GM18873 (cell line): Measurements from ENCODE around the gene ADAM19.

Experiments used
- ATAC-seq: cut with Tn5 transposase; IDR thresholded peaks from one replicate; pipeline ENCODE4 v1.9.1; 2021; ENCODE audit warnings: mild to moderate bottlenecking, moderate library complexity, moderate number of reproducible peaks; ENCODE audit not compliant: unreplicated experiment, low FRiP score

The ADAM19 gene

DNA sequence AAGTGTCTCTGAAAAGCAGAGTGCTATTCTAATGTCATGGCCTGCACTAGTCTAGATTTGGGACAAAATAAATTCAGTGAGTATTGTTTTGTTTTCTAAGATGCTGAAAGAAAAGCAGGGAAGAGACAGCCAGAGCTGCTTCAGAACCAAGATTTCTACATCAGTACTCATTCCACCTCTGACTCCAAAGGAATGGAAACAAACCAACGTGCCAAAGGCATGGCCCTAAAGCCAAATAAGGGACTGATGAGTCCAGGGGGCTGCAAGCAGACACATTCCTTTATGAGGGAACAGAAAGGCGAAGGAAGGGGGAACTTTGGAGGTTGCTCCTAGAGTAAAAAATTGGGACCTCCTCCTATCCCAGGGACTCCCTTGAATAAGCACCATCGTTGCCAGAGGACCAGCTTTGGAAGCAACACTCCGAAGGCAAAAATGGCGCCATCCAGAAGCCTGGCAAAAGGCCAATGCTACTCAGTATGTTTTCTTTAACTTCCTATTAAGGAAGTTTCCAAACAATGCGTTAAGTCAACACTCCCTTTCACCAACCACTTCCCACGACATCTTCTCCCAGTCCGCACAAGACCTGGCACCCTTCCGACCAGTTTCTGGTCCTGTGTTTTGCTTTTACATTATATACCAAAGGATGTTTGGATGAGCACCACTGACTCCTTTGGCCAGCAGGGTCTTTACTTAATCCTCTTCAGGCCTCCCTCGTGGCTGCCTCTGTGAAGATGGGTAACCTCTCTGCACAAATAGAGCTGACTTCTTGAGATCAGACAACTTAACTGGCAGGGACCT, 31.6 kb downstream of the ADAM19 start:
- no peak for ATAC-seq

- no peak for ATAC-seq
Measured at GRCh38 chr5:157542282-157543000, 33.1 kb downstream of the ADAM19 start.

- ATAC-seq = no peak
Measured at GRCh38 chr5:157541447-157542118, 34.0 kb downstream of the ADAM19 start.

DNA sequence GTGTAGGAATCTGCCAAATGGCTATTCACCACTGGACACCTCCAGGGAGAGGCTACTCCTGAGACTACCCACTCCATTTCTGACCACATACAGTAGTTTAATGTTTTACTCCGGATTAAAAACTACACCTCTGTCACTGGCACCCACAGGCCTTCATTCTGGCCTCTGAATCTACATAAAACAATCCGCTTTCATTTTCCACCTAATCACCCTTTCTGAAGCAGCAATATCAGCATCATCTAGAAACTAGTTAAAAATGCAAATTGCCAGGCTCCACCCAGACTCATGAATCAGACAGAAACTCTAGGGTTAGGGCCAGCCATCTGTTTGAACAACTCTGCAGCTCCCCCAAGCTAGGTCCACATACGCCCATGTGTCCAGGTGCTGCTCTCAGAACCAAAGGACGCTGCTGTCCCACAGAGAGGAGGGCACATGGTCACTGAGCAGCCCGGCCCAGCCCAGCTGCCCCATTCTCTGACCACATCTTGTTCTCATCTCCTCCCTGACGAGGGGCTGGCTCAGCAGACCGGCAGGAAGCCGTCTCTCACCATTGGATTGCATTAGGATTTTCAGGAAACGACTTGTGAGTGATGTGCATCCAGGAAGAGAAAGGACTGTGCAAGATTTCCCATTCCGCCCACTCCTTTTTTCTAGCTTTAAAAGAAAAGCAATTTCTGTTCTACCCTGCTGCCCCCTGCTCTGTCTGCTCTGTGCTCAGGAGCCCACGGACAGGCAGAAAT, 34.7 kb downstream of the ADAM19 start:
- peak; percentile 97 for ATAC-seq

DNA sequence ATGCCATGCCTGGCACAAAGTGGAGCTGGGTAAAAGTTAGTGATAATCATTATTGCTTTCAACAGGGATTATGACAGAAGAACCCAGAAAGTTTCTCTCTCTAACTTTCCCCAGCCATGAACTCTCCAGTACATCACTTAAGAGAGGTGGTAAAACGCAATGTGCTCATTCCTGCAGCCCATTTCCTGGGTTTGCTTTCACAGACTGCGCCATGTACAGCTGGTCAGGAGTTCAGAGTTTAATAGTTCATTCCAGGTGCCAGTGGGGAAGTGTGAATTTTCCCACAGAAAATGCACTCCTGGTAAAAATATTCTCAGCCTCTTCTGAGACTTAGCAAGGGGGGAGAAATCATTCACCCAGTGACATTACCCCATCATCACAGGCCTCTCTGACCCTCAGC, 35.5 kb downstream of the ADAM19 start:
- no peak for ATAC-seq

DNA sequence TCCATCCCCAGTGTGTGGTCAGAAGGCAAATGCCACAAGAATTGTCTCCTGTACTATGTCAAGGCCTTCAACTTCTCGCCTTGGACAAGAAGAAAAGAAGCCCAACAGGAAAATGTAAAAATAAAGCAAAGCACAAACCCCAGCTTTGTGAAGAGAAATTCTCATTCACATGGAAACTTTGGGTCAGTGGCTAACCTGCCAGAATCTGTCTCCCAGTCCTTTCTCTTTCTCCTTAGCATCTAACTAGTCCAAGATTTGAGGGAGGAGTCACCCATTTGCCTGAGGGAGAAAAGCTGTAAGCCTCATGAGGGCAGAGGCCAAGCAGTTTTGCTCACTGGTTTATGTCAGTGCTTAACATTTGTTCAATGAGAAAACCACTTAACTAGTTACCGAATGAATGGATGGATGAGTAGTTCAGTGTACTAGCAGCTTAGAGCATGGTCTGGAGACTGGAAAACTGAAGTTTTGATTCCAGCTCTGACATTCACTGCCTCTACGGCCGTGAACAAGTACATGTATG, 36.0 kb downstream of the ADAM19 start:
- no peak for ATAC-seq

DNA sequence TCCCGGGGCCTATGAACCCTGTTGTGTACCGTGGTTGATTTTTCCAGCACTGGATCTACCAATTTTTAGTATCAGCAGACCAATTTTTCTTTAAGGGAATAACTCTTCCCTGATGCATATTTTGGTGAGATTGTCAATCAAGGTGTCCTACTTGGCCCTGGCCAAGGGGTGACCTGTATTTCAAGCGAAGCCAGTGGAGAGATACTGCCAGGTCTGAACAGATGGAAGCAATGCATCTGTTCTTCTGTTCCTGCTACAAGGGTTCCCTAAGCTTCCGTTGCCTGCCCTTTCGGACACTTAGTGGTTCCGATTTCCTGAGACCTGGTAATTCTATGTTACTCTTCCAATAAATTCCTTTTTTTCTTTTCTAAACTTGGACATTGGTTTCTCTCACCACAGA, 37.3 kb downstream of the ADAM19 start:
- ATAC-seq = no peak

- ATAC-seq = no peak
Measured at GRCh38 chr5:157535042-157535865, 40.3 kb downstream of the ADAM19 start.

DNA sequence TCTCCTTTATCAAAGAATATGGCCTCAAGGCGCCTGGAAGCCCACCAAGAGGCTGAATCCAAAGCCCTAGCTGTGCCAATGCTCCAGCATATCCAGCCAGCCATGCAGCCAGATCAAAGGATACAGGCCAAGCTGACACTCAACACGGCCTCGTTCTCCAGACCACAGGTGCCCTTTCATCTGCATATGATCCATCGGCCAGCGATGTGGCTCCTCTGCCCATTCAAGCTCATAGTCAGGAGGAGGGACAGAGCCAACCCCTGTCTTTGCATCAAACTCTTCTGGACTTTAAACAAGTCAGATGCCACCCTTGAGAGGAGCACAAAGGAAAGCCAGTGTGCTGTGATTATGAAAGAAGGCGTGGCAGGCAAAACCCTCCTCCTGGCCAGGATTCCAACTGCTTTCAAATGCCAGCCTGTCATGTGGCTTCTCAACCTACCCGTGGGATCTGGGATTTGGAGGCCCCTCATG, 42.5 kb downstream of the ADAM19 start:
- no peak for ATAC-seq

- no peak for ATAC-seq
Measured at GRCh38 chr5:157532022-157532421, 43.6 kb downstream of the ADAM19 start.

DNA sequence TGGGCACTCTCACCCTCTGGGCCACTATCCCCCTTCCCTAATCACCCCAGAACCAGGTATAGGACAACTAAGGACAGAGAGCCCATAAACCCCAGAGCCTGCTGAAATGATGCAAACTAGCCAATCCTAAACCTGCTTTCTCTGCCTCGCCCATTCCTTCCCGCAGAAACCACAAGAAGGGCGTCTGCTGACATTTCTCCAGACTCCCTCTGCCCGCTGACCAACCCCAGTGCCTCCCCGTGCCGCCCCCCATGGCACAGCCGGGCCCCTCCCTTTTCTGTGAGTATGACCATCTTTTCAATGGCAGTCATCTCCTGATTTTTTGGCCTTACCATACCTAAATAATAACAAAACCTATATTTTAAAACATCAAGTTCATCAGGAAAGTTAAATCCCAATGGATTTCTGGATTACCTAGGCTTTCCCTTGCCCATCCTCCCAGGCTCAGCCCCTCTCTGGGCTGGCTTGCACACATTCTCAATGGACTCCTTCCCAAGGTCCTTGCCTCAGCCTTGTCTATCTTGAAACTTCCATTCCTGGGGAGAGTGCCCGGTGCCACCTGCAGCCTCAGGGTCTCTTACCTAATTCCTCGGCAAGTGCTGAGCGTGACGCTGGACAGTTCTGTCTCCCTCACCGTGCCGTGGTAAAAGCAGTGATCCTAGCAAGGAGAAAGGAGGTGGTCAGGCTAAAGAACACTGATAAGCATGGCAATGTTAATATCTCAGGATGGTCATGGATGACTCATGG, 45.2 kb downstream of the ADAM19 start:
- ATAC-seq = no peak

GRCh38 chr5:157529002-157529401, 46.6 kb downstream of the ADAM19 start:
- ATAC-seq = no peak

DNA sequence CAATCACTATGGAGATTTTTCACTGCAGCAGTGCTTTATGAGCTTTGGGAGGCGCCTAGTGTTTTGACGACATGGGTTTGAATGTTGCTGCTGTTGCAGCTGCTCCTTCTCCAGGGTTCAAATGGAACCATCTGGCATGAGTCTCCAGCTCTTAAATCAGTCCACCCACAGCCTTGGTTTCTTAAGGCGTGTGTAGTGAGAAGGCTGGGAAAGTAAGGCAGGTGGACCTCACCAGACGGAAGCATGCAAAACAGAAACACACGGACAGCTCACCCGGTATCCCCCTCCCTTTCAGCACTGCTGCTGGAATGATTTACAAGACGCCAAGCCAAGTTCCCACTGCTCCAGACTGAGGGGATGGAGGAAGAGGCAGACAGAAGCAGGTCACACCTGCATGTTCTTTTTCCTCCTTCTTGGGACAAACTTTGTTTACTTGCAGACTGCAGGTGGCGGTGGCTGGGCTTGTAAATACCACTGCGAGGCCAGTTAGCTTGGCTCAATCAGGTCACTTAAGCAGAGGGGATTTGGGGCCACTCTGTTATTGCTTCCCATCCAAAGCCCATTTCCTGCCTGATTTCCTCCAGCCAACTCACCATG, 47.4 kb downstream of the ADAM19 start:
- ATAC-seq = no peak

DNA sequence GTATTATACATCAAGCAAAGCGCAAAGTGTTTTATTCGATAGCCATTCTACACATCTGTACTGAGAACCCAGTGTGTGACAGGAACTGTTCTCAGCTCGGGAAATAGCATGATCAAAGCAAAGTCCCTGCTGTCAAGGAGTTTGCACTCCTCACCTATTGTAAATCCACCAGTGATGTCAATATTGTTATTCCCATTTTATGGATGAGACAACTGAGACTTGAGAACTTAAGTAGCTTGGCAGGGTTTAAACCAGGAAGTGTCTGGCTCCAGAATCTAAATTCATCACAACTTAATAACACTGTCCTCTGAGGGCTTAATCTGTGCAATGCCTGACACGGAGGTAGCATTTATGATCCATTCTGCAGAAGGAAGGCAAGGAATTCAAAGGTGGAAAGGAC, 50.7 kb downstream of the ADAM19 start:
- ATAC-seq = no peak

GRCh38 chr5:157523976-157524375, 51.6 kb downstream of the ADAM19 start:
- no peak for ATAC-seq

- no peak for ATAC-seq
Measured at GRCh38 chr5:157521704-157522029, 53.9 kb downstream of the ADAM19 start.

GRCh38 chr5:157520911-157521703, 54.5 kb downstream of the ADAM19 start:
- ATAC-seq = no peak
